SK-N-SH (cell line): Measurements from ENCODE around the gene SMIM10. TPM values are rescaled to one million over a fixed set of nuclear protein-coding genes. Genes with fewer than 3 reads are reported as not detected.

Source experiments
- CTCF ChIA-PET: fragments of 300-600, 350-600 bp; formaldehyde crosslinking; extraction: SDS; loops from one replicate; lab custom pipeline; 2021; lab: Yijun Ruan, JAX
- POLR2A ChIA-PET: fragments of 350-600 bp; sonication (Branson Sonifier 250); formaldehyde crosslinking; extraction: SDS; loops from one replicate; lab custom pipeline; 2020; ENCODE audit warnings: antibody characterized with exemption, inconsistent platforms; lab: Yijun Ruan, JAX
- DNase-seq: peaks from one replicate; pipeline ENCODE4 v3.0.0; 2012
- H2AFZ ChIP-seq: fragments of 200-600 bp; sonication (generic); 2 replicates; pipeline ENCODE4 v1.8.1; 2016; ENCODE audit warnings: antibody characterized with exemption, mild to moderate bottlenecking, low read depth
- H3F3A ChIP-seq: fragments of 200-600 bp; sonication (generic); replicated peaks from 2 replicates; pipeline ENCODE3; 2016; ENCODE audit warnings: antibody characterized with exemption, mild to moderate bottlenecking; ENCODE audit not compliant: insufficient read depth
- H3K27ac ChIP-seq, 2 experiments: fragments of 200-500 bp in 1 of 2; fragments of 200-600 bp in 1 of 2; sonication (Bioruptor generic) in 1 of 2; sonication (generic), shearing (Covaris generic) in 1 of 2; 2 replicates each; pipeline versions ENCODE4 v1.5.1 to v1.6.1; 2014 to 2016; ENCODE audit warnings: low read depth in 2 of 2, inconsistent platforms in 1 of 2, low read length in 1 of 2, mild to moderate bottlenecking in 1 of 2, mixed read lengths in 1 of 2
- H3K27me3 ChIP-seq: fragments of 200-600 bp; sonication (generic), shearing (Covaris generic); 2 replicates; pipeline ENCODE4 v1.6.1; 2016; ENCODE audit warnings: mixed run types; ENCODE audit not compliant: insufficient read depth
- H3K36me3 ChIP-seq, 2 experiments: fragments of 200-500 bp in 1 of 2; fragments of 200-600 bp in 1 of 2; sonication (Bioruptor generic) in 1 of 2; sonication (generic) in 1 of 2; replicated peaks in 1 of 2; 2 replicates each; pipeline versions ENCODE3 to v1.5.1; 2014 to 2016; ENCODE audit warnings: low read length in 1 of 2, mild to moderate bottlenecking in 1 of 2; ENCODE audit not compliant: insufficient read depth in 2 of 2, control insufficient read depth in 1 of 2
- H3K4me1 ChIP-seq, 2 experiments: fragments of 200-500 bp in 1 of 2; fragments of 200-600 bp in 1 of 2; sonication (Bioruptor generic) in 1 of 2; sonication (generic), shearing (Covaris generic) in 1 of 2; 2 replicates each; pipeline versions ENCODE4 v1.5.1 to v1.6.1; 2014 to 2016; ENCODE audit warnings: low read depth in 1 of 2, low read length in 1 of 2, mixed run types in 1 of 2; ENCODE audit not compliant: insufficient read depth in 2 of 2, control insufficient read depth in 1 of 2
- H3K4me2 ChIP-seq: fragments of 200-600 bp; sonication (generic), shearing (Covaris generic); 2 replicates; pipeline ENCODE4 v1.6.1; 2017; ENCODE audit warnings: mixed run types
- H3K4me3 ChIP-seq, 2 experiments: fragments of 200-500 bp in 1 of 2; fragments of 200-600 bp in 1 of 2; sonication (Bioruptor generic) in 1 of 2; sonication (generic), shearing (Covaris generic) in 1 of 2; 2 replicates each; pipeline versions ENCODE4 v1.5.1 to v1.8.1; 2014 to 2016; ENCODE audit warnings: low read depth in 2 of 2, inconsistent platforms in 1 of 2, low read length in 1 of 2, mild to moderate bottlenecking in 1 of 2, mixed read lengths in 1 of 2, moderate library complexity in 1 of 2
- H3K79me2 ChIP-seq: fragments of 200-600 bp; sonication (generic); 2 replicates; pipeline ENCODE4 v1.8.1; 2017; ENCODE audit warnings: mild to moderate bottlenecking; ENCODE audit not compliant: insufficient read depth
- H3K9ac ChIP-seq: fragments of 200-600 bp; sonication (generic); 2 replicates; pipeline ENCODE4 v1.6.1; 2017; ENCODE audit warnings: mixed run types
- H3K9me2 ChIP-seq: fragments of 200-600 bp; sonication (generic); 2 replicates; pipeline ENCODE4 v1.6.1; 2017; ENCODE audit warnings: mixed run types
- H3K9me3 ChIP-seq: fragments of 200-600 bp; sonication (generic); 2 replicates; pipeline ENCODE4 v1.6.1; 2017; ENCODE audit warnings: mixed run types, mild to moderate bottlenecking, moderate library complexity
- H4K20me1 ChIP-seq: fragments of 200-600 bp; sonication (generic); 2 replicates; pipeline ENCODE4 v1.6.1; 2017; ENCODE audit warnings: mild to moderate bottlenecking, mixed run types; ENCODE audit not compliant: insufficient read depth
- EP300 ChIP-seq, 2 experiments: IDR thresholded peaks; 2 replicates each; pipeline versions ENCODE4 v1.4.0 to v1.6.1; 2012; ENCODE audit warnings: borderline replicate concordance in 1 of 2, low read depth in 1 of 2, low read length in 1 of 2
- EZH2phosphoT487 ChIP-seq: fragments of 200-600 bp; sonication (generic); IDR thresholded peaks from 2 replicates; pipeline ENCODE4 v1.6.1; 2017; ENCODE audit warnings: low read depth, mixed run types, mild to moderate bottlenecking, antibody characterized with exemption, moderate library complexity, borderline replicate concordance
- FOXM1 ChIP-seq: IDR thresholded peaks from 2 replicates; pipeline ENCODE4 v1.4.0; 2012; ENCODE audit warnings: low read depth, mild to moderate bottlenecking
- MXI1 ChIP-seq: IDR thresholded peaks from 2 replicates; pipeline ENCODE4 v1.6.1; 2012; ENCODE audit warnings: mild to moderate bottlenecking, low read depth, low read length, improper control_type of control experiment
- NFIC ChIP-seq: IDR thresholded peaks from 2 replicates; pipeline ENCODE4 v1.4.0; 2012; ENCODE audit warnings: borderline replicate concordance
- NRF1 ChIP-seq: IDR thresholded peaks from 2 replicates; pipeline ENCODE4 v1.6.1; 2012; ENCODE audit warnings: low read depth, mild to moderate bottlenecking, low read length
- PBX3 ChIP-seq: IDR thresholded peaks from 2 replicates; pipeline ENCODE4; 2012
- POLR2AphosphoS5 ChIP-seq: IDR thresholded peaks from 2 replicates; pipeline ENCODE4 v1.6.1; 2012; ENCODE audit warnings: low read depth, low read length
- RAD21 ChIP-seq: IDR thresholded peaks from 2 replicates; pipeline ENCODE4 v1.6.1; 2012; ENCODE audit warnings: mild to moderate bottlenecking, low read length
- SMC3 ChIP-seq: IDR thresholded peaks from 2 replicates; pipeline ENCODE4 v1.6.1; 2012; ENCODE audit warnings: low read depth, low read length, improper control_type of control experiment
- TAF1 ChIP-seq: IDR thresholded peaks from 2 replicates; pipeline ENCODE4 v1.6.1; 2012; ENCODE audit warnings: low read depth, mild to moderate bottlenecking, low read length, moderate library complexity, borderline replicate concordance
- WGBS: methylation state at CpG from one replicate; pipeline ENCODE4 v1.1.6; 2017; ENCODE audit warnings: low lambda C conversion rate; 5-methylcytosine and 5-hydroxymethylcytosine counted together
- polyA plus RNA-seq, 3 experiments: library from polyadenylated mRNA; depleted of rRNA; stranded (reverse); fragments of >200 nt; gene quantifications; 2 replicates each; pipeline ENCODE4 v1.2.3, GENCODE V29; 2012
- TF ChIP-seq, protein P1 (sequence below): IDR thresholded peaks from 2 replicates; pipeline ENCODE4 v1.4.0; 2012; ENCODE audit warnings: low read depth
- TF ChIP-seq, protein P2 (sequence below): IDR thresholded peaks from 2 replicates; pipeline ENCODE4 v1.4.0; 2012; ENCODE audit warnings: low read depth, borderline replicate concordance
- TF ChIP-seq, protein P3 (sequence below): fragments of 150-350 bp; IDR thresholded peaks from 2 replicates; pipeline ENCODE4 v1.6.1; 2016; ENCODE audit warnings: mild to moderate bottlenecking, low read depth, low read length

SMIM10 gene
- polyA plus RNA-seq, 1 of the 3 experiments (the other 2 are of a cell fraction) = 3.2 TPM

DNA sequence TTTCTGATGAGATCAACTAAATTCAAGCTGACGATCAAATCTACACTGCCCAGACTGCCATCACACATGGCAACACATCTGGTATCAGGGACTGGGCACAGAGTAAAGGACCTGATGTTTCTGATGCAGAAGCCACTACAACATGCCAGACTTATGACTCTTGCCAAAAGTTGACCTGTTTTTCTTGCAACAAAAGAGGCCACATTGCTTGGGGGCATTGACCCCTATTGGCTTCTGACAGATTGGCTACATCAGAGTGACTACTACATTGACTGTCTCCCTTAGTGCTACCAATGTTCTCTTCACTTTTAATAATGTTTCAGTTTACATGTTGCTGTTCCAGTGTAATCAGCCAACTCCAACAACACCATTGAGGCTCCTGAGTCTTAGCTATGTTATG is 15.3 kb upstream of the SMIM10 start:
- Histone ChIP-seq H3K36me3 (no peaks in the 10 kb centered on the region), H3K4me3 (no peak overlapping the region), H3F3A (no peaks in the 10 kb centered on the region), H3K9me3 (no peaks in the 10 kb centered on the region), H3K4me1 (no peaks in the 10 kb centered on the region), H4K20me1 (no peaks in the 10 kb centered on the region), H3K27me3 (peaks cover 20% of the 10 kb centered on the region; the same call in 1 of the 2 replicates), H3K9me2 (no peaks in the 10 kb centered on the region), H2AFZ (no peak overlapping the region), H3K9ac (no peak overlapping the region), H3K4me2 (no peak overlapping the region), H3K27ac (no peak overlapping the region), H3K79me2 (no peaks in the 10 kb centered on the region)
- ChIA-PET CTCF (interaction anchor here (2.5 kb wide), 1 partner anchor 10 kb away, joined by 14 read pairs; no protein-coding TSS in a partner anchor), POLR2A (no interaction called here)
- TF ChIP-seq EP300 (IDR thresholded peaks at IDR 0.05; ENCODE audit: borderline replicate concordance in 1 of 2, low read depth in 1 of 2, low read length in 1 of 2) (no peak), RAD21 (no peak), EZH2phosphoT487 (no peak), FOXM1 (no peak), NFIC (no peak), TAF1 (no peak)
- WGBS = 8% methylated on average over 1 of the region's 1 CpG
- no peak for DNase-seq

DNA sequence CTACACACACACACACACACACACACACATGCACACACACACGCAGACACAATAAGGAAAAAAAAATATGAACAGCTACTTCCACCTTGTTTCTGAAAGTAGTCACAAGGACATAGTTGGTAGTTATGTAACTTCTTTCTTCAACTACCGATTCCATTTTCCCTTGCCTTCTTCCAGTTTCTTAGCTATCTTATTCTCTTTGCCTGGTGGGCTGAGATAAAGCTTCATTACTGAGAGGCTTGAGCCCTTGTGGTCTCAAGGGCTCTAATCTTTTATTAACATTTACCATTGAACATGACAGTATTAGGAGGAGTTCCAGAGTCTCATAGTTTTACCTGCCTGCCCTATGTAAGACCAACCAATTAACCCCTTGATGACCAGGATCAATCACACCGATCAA is 8.9 kb upstream of the SMIM10 start:
- no peak for TF ChIP-seq PBX3
- TF ChIP-seq SMC3 = no peak
- TF ChIP-seq TAF1 = no peak
- no peak overlapping the region for H3K9ac ChIP-seq
- POLR2A ChIA-PET = no interaction called here
- DNase-seq = no peak
- 34% methylated on average over 3 of the region's 3 CpGs for WGBS
- H3K27ac ChIP-seq = no peak overlapping the region
- no peaks in the 10 kb centered on the region for H3K9me2 ChIP-seq
- CTCF ChIA-PET = interaction anchor here (0.9 kb wide), 1 partner anchor 13 kb away, joined by 3 read pairs; no protein-coding TSS in a partner anchor
- no peaks in the 10 kb centered on the region for H3K4me1 ChIP-seq
- H3K36me3 ChIP-seq = no peaks in the 10 kb centered on the region
- no peak overlapping the region for H2AFZ ChIP-seq
- H3K9me3 ChIP-seq = no peaks in the 10 kb centered on the region
- H3K27me3 ChIP-seq = peaks cover 4% of the 10 kb centered on the region; the same call in 1 of the 2 replicates
- H3K4me3 ChIP-seq = no peak overlapping the region
- H4K20me1 ChIP-seq = no peaks in the 10 kb centered on the region
- H3K79me2 ChIP-seq = no peaks in the 10 kb centered on the region
- H3F3A ChIP-seq = no peaks in the 10 kb centered on the region
- H3K4me2 ChIP-seq = no peak overlapping the region

DNA sequence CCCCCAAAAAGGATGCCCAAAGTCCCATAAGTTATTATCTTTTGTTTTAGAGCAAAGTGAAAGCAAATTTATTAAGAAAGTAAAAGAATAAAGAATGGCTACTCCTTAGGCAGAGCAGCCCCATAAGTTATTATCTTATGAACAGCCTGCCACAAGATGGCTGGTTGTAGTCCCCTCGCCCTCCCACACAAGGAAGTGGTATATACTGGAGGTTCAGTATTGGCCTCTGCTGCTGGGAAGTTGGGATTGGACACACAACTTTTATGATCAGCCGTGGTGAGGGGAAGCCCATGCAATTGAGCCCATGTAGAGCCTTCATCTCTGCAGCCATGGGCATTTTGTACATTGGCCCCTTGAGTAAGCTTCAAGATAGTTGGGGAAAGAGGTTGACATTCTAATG is 8.0 kb upstream of the SMIM10 start:
- CTCF ChIA-PET = interaction anchor here (0.9 kb wide), 1 partner anchor 14 kb away, joined by 3 read pairs; no protein-coding TSS in a partner anchor
- no peak overlapping the region for H3K9ac ChIP-seq

More for the DNA sequence above, 8.0 kb upstream of the SMIM10 start:
- H3K79me2 ChIP-seq = no peaks in the 10 kb centered on the region
- H4K20me1 ChIP-seq = no peaks in the 10 kb centered on the region
- H3K4me3 ChIP-seq = no peak overlapping the region
- 31% methylated on average over 2 of the region's 2 CpGs for WGBS
- no peaks in the 10 kb centered on the region for H3K36me3 ChIP-seq
- no peak overlapping the region for H2AFZ ChIP-seq
- DNase-seq = no peak
- no peaks in the 10 kb centered on the region for H3K9me3 ChIP-seq
- H3F3A ChIP-seq = no peaks in the 10 kb centered on the region
- POLR2A ChIA-PET = no interaction called here
- no peak overlapping the region for H3K4me2 ChIP-seq
- no peaks in the 10 kb centered on the region; the same call in 1 of the 2 replicates for H3K27me3 ChIP-seq
- no peaks in the 10 kb centered on the region for H3K4me1 ChIP-seq
- TF ChIP-seq NRF1 (no peak), POLR2AphosphoS5 (no peak), MXI1 (no peak), PBX3 (no peak)
- TF ChIP-seq, protein P1, sequence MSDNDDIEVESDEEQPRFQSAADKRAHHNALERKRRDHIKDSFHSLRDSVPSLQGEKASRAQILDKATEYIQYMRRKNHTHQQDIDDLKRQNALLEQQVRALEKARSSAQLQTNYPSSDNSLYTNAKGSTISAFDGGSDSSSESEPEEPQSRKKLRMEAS = no peak
- TF ChIP-seq, protein P2, sequence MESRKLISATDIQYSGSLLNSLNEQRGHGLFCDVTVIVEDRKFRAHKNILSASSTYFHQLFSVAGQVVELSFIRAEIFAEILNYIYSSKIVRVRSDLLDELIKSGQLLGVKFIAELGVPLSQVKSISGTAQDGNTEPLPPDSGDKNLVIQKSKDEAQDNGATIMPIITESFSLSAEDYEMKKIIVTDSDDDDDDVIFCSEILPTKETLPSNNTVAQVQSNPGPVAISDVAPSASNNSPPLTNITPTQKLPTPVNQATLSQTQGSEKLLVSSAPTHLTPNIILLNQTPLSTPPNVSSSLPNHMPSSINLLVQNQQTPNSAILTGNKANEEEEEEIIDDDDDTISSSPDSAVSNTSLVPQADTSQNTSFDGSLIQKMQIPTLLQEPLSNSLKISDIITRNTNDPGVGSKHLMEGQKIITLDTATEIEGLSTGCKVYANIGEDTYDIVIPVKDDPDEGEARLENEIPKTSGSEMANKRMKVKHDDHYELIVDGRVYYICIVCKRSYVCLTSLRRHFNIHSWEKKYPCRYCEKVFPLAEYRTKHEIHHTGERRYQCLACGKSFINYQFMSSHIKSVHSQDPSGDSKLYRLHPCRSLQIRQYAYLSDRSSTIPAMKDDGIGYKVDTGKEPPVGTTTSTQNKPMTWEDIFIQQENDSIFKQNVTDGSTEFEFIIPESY = no peak
- TF ChIP-seq, protein P3, sequence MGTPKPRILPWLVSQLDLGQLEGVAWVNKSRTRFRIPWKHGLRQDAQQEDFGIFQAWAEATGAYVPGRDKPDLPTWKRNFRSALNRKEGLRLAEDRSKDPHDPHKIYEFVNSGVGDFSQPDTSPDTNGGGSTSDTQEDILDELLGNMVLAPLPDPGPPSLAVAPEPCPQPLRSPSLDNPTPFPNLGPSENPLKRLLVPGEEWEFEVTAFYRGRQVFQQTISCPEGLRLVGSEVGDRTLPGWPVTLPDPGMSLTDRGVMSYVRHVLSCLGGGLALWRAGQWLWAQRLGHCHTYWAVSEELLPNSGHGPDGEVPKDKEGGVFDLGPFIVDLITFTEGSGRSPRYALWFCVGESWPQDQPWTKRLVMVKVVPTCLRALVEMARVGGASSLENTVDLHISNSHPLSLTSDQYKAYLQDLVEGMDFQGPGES = no peak
- TF ChIP-seq, all 33 proteins: peak for 0
- Histone ChIP-seq H3K27ac (no peak overlapping the region), H3K9me2 (no peaks in the 10 kb centered on the region)
